ENCODE measurements around the gene RASGRF1.

DNA sequence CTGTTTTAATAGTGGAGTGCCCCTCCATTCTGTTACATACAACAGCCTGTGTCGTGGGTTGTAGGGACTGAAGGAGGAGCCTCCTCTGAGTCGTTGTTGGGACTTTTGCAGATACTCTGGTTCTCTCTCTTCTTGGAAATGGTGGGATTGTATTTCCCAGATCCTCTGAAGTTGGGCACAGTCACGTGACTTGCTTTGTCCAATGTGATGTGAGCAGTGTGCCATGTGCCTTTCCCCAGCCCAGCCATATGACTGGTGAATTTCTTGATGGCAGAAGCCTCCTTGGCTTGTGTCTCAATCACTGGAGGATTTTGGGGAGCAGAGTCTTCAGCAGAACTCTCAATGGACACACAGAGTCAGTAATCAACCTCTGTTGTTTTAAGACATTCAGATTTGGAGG, 36.2 kb downstream of the RASGRF1 start:
- TF ChIP-seq, protein P1, sequence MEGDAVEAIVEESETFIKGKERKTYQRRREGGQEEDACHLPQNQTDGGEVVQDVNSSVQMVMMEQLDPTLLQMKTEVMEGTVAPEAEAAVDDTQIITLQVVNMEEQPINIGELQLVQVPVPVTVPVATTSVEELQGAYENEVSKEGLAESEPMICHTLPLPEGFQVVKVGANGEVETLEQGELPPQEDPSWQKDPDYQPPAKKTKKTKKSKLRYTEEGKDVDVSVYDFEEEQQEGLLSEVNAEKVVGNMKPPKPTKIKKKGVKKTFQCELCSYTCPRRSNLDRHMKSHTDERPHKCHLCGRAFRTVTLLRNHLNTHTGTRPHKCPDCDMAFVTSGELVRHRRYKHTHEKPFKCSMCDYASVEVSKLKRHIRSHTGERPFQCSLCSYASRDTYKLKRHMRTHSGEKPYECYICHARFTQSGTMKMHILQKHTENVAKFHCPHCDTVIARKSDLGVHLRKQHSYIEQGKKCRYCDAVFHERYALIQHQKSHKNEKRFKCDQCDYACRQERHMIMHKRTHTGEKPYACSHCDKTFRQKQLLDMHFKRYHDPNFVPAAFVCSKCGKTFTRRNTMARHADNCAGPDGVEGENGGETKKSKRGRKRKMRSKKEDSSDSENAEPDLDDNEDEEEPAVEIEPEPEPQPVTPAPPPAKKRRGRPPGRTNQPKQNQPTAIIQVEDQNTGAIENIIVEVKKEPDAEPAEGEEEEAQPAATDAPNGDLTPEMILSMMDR (IDR thresholded peaks at IDR 0.05): no peak
- no peak for TF ChIP-seq EP300 (IDR thresholded peaks at IDR 0.05; ENCODE audit: low read depth)
- TF ChIP-seq POLR2A (IDR thresholded peaks at IDR 0.05): no peak
- no peak for TF ChIP-seq POLR2AphosphoS5 (IDR thresholded peaks at IDR 0.05)
